ENCODE results near the gene STRIP2. TPM values are rescaled to one million over a fixed set of nuclear protein-coding genes. Genes with fewer than 3 reads are reported as not detected.

STRIP2 gene
- total and polyA plus RNA-seq, 9 of the 15 experiments (the other 6 are each of a cell fraction or from before 2014, with no cell fraction given) = 10.1 to 81.8 (median 42.3) TPM

DNA sequence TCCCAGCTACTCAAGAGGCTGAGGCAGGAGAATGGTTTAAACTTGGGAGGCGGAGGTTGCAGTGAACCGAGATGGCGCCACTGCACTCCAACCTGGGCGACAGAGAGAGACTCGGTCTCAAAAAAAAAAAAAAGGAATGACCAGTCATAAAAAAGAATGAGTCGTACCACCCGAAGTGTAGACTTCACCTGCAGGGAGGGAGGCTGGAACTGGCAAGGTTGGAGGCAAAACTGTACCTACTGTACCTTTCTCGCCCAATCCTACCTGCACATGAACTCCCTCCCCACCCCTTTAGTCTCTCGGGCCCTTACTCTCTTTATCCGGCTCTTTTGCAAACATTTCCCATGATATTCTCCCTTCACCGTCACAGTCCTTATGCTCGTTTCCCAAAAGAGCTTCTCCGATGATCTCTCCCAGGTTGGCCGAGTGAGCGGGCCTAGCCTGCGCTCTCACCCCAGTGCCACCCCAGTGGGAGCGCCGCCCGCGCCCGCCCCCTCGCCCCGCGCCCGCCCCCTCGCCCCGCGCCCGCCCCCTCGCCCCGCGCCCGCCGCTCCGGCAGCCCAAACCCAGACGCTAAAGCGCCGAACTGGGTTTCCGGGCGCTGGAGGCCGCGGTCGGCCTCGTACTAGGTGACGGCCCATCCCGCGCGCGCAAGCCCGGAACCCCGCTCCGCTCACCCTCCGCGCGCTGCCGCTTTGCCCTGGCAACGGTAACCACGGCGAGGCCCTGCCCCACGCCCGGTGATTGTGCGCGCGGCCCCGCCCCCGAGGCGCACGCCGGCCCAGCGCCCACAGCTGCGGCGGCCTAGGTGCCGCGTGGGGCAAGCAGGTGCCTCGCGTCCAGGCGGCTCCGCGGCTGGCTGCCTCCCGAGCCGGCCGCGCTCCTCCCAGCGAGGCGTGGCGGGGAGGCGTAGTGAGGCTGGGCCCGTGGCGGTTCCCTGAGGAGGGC is 67.8 kb downstream of the STRIP2 start, which contains the start of gene SMKR1 (continued):
- TF ChIP-seq SIN3B (IDR thresholded peaks at IDR 0.05; ENCODE audit: low read depth) = 0 out of 2 replicates have a peak, but pooled peaks have one; percentile 27
- peak; percentile 78; the same call in 1 of the 2 replicates for TF ChIP-seq CTBP1 (IDR thresholded peaks at IDR 0.05; ENCODE audit: borderline replicate concordance)
- peak; percentile 49 for TF ChIP-seq NEUROD1 (IDR thresholded peaks at IDR 0.05; ENCODE audit: borderline replicate concordance, low read depth, low read length, partially characterized antibody)
- no peak for TF ChIP-seq BCOR (IDR thresholded peaks at IDR 0.05)
- TF ChIP-seq, protein P1, sequence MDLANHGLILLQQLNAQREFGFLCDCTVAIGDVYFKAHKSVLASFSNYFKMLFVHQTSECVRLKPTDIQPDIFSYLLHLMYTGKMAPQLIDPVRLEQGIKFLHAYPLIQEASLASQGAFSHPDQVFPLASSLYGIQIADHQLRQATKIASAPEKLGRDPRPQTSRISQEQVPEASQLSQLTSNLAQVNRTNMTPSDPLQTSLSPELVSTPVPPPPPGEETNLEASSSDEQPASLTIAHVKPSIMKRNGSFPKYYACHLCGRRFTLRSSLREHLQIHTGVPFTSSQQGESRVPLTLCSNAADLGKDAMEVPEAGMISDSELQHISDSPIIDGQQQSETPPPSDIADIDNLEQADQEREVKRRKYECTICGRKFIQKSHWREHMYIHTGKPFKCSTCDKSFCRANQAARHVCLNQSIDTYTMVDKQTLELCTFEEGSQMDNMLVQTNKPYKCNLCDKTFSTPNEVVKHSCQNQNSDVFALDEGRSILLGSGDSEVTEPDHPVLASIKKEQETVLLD (IDR thresholded peaks at IDR 0.05) = no peak
- no peak for TF ChIP-seq NFIC (IDR thresholded peaks at IDR 0.05)
- TF ChIP-seq ELF1 (tag; IDR thresholded peaks at IDR 0.05) = peak; percentile 79
- TF ChIP-seq, protein P2, sequence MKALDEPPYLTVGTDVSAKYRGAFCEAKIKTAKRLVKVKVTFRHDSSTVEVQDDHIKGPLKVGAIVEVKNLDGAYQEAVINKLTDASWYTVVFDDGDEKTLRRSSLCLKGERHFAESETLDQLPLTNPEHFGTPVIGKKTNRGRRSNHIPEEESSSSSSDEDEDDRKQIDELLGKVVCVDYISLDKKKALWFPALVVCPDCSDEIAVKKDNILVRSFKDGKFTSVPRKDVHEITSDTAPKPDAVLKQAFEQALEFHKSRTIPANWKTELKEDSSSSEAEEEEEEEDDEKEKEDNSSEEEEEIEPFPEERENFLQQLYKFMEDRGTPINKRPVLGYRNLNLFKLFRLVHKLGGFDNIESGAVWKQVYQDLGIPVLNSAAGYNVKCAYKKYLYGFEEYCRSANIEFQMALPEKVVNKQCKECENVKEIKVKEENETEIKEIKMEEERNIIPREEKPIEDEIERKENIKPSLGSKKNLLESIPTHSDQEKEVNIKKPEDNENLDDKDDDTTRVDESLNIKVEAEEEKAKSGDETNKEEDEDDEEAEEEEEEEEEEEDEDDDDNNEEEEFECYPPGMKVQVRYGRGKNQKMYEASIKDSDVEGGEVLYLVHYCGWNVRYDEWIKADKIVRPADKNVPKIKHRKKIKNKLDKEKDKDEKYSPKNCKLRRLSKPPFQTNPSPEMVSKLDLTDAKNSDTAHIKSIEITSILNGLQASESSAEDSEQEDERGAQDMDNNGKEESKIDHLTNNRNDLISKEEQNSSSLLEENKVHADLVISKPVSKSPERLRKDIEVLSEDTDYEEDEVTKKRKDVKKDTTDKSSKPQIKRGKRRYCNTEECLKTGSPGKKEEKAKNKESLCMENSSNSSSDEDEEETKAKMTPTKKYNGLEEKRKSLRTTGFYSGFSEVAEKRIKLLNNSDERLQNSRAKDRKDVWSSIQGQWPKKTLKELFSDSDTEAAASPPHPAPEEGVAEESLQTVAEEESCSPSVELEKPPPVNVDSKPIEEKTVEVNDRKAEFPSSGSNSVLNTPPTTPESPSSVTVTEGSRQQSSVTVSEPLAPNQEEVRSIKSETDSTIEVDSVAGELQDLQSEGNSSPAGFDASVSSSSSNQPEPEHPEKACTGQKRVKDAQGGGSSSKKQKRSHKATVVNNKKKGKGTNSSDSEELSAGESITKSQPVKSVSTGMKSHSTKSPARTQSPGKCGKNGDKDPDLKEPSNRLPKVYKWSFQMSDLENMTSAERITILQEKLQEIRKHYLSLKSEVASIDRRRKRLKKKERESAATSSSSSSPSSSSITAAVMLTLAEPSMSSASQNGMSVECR (CRISPR knock-in tag; IDR thresholded peaks at IDR 0.05) = peak; percentile 76
- peak; percentile 76 for TF ChIP-seq ZFX (CRISPR knock-in tag; IDR thresholded peaks at IDR 0.05)
- peak; percentile 66 for TF ChIP-seq ZNF384 (IDR thresholded peaks at IDR 0.05; ENCODE audit: low read depth, low read length)
- TF ChIP-seq CREBBP (IDR thresholded peaks at IDR 0.05; ENCODE audit: low read depth, low read length) = peak; percentile 62
- peak; percentile 83 for TF ChIP-seq L3MBTL2 (IDR thresholded peaks at IDR 0.05)
- peak; percentile 59 for TF ChIP-seq RBM25 (IDR thresholded peaks at IDR 0.05; ENCODE audit: low read depth, low read length, severe bottlenecking)
- TF ChIP-seq ZNF436 (CRISPR knock-in tag; IDR thresholded peaks at IDR 0.05) = no peak

All from K562 (cell line).